ENCODE results near the gene RANBP17.
"Not testable (repeated sequence)": the region's sequence is repeated elsewhere in the genome, so short reads cannot be mapped to it uniquely, and the experiment has no call there.

Gene RANBP17

DNA sequence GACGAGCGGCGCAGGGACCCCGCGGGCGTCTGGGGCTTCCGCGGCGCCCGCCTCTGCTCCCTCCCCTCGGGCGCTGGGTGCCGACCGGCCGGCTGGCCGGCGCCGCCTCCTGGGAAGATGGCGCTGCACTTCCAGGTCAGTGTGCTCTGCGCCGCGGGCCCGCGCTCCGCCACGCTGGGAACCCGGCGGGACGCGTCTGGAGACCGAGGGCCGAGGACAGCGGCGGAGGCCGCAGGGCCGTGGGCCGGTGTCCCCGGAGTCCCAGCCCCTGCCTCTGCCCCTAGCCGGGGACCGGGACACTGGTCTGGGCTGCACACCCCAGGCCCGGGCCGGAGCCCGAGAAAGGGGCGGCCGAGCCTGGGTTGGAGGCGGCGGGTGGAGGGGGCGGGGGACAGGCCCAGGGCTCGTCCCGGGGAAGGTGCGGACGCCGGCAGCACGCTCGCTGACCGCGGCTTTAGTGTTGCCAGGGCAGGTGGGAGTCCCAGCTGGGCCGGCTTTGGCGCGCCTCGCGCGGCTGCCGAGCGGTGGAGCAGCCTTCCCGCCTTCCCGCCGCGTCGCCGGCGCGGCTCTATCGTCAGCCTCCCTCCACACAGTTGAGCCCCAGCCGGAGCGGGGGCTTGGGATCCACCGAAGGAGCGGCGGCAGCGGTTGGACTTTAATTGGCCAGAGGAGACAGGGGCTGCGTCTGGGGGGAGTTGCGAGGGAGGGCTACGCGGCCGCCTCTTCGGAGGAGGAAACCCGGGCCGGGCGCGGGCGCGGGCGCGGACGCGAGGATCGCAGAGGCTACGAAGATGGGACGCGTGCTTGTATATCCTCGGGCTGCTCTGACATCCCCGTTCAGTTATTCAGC lies at the start of gene RANBP17:
Gene RANBP17, plus strand, starts transcription at position 102 of the 850 bp plus-strand sequence.
- no peak for DNase-seq

GRCh38 chr5:170813231-170813630 lies 48.6 kb upstream of the RANBP17 start:
- DNase-seq, result no peak

GRCh38 chr5:170817195-170817594 lies 44.6 kb upstream of the RANBP17 start:
- DNase-seq, result no peak

- no peak for DNase-seq
Observed at GRCh38 chr5:170818232-170818631, 43.6 kb upstream of the RANBP17 start.

GRCh38 chr5:170819824-170820223 lies 42.0 kb upstream of the RANBP17 start:
- no peak for DNase-seq

- no peak for DNase-seq
Observed at GRCh38 chr5:170821257-170821800, 40.5 kb upstream of the RANBP17 start.

DNA sequence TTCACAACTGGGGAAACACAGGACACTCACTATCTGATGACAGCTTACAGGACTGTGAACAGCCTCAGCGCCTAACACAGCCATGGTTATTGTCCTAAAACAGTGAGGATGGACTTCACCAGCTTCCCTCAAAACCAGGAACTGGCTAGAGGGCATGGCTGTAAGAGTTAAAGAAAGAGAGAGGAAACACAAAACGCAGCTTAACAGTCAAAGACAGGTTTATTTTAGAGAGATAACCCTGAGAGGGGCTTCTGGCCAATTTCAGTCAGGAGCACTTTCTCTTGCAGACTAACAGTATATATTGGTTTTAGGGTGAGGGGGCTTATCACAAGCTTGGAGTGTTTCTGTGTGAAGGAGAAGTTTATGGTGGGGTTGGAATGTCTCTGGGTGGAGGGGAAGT lies 35.7 kb upstream of the RANBP17 start:
- no peak for DNase-seq

DNA sequence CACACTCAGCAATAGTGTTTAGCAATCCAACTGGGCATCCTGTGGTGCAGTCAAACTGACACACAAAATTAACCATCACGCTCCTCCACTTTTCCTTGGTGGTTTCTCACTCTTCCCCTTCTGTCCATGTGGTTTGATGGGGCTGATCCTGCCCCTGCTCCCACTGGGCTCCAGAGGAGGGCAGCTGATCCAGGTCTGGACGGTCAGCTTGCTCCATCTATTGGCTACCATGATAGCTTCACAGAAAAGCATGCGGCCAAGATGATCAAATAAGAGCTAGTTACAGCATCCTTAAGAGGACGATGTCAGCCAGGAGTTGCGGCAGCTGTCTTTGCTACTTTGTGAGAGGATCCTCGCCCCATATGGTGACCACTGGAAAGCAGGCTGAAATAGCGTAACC lies 29.6 kb upstream of the RANBP17 start:
- DNase-seq, result no peak

DNA sequence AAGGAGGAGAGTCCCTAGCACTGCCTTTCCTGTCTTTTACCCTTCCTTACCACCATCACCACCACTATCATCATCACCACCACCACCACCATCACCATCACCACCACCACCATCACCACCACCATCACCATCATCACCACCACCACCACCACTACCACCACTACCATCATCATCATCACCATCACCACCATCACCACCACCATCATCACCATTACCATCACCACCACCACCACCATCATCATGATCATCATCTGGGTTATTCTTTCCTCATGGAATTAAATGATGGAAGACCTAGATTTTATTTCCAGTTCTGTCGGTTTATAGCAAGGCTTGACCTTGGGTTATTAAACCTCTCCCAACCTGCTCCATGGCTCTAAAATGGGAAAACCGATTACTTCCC lies 27.8 kb upstream of the RANBP17 start:
- not testable (repeated sequence) for DNase-seq

- DNase-seq, result no peak
Observed at GRCh38 chr5:170836226-170836625, 25.6 kb upstream of the RANBP17 start.

GRCh38 chr5:170843870-170844269 lies 17.9 kb upstream of the RANBP17 start:
- DNase-seq, result no peak

DNA sequence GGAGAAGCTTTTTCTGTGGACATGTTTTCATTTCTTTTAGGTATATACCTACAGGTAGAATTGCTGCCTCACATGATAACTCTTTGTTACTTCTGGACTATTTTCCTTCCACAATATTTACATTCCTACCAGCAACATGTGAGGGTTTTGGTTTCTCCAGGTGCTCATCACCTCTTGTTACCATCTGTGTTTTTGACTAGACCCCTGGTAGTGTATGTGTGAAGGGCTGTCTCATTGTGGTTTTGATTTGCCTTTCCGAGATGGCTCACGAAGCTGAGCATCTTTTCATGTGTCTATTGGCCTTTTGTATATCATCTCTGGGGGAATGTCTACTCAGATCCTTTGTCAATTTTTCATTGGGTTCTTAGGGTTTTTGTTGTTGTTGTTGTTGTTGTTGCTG lies 17.2 kb upstream of the RANBP17 start:
- no peak for DNase-seq

DNA sequence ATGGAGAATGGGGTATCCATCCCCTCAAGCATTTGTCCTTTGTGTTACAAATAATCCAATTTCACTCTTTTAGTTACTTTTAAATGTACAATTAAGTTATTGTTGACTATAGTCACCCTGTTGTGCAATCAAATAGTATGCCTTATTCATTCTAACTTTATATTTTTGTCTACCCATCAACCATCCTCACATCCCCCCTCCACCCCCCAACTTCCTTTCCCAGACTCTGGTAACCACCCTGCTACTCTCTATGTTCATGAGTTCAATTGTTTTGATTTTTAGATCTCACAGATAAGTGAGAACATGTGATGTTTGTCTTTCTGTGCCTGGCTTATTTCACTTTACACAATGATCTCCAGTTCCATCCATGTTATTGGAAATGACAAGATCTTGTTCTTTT lies 15.4 kb upstream of the RANBP17 start:
- no peak for DNase-seq

DNA sequence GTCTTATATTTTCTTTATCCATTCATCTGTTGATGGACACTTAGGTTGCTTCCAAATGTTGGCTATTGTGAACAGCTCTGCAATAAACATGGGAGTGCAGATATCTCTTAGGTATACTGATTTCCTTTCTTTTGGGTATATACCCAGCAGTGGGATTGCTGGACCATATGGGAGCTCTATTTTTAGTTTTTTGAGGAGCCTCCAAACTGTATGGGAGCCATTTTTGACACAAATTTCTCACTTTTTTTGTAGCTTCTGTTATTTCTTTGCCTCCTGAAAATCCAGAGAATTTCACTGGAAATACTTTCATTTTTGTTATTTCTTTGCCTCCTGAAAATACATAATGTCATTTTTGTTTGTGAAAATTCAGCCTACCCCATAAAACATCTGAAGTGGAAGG lies 15.0 kb upstream of the RANBP17 start:
- no peak for DNase-seq

DNA sequence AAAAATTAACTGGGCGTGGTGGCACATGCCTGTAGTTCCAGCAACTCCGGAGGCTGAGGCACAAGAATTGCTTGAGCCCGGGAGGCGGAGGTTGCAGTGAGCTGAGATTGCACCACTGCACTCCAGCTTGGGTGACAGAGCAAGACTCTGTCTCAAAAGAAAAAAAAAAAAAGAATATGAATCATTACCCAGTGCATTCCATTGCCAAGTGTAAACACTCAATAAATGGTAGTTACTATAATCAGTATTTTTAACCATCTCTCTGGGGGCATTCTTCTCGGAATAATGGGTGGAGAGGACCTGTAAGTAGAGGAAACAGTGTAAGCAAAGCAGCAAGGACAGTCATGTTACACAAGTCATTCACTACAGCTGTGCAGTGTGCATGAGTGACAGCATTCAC lies 13.8 kb upstream of the RANBP17 start:
- no peak for DNase-seq

GRCh38 chr5:170849374-170849773 lies 12.4 kb upstream of the RANBP17 start:
- no peak for DNase-seq

DNA sequence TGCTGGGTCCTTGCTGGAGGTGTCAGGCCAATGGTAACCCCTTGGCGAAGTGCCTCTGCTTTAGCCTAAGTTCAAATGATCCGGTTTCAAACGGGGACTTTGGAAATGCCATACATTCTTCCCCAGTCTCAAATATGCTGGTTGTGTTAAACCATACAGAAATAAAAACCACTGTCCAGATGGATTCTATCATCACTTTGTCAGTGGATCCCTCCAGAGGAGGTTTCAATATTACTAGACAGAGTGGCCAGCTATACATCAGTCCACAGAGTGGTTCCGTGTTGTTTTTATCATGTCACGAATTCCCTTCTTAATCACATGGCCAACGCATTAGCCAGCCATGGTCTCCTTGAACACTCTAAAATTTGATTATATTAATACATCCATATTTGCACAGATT lies 7.3 kb upstream of the RANBP17 start:
- no peak for DNase-seq

DNA sequence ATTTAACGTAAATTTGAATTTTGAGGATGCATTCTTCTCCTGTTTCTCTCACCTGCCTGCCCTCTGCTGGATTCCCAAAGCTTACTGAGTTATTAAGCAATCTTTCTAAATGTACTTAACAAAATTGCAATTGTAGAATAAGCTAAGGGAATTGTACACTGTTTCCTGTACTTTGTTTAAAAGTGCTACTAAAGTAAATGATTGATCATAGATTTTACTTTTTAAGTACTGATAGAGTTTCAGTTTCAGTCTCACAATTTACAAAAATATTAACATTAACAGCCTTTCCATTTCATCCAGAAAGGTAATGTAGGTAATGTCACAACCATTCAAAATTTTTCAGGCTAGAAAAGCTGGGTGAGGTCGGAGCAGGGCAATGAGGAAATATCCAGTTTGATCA lies 4.8 kb upstream of the RANBP17 start:
- DNase-seq, result no peak

DNA sequence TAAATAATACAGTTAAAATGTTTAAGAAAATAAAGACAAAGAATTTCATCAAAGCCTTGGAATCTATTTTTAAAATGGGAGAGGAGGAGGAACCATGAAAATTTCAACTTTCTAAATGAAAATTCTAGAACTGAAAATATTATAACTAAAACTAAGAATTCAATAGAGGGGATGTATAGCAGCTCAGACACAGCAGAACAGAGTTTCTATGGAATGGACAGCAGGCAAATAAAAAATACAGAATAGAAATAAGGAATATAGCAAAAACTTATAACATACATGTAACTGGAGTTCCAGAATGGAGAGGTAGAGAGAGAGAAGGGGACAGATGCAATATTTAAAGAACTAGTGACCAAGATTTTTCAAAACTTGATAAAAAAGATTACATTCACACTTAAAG lies 1.4 kb upstream of the RANBP17 start:
- no peak for DNase-seq

DNA sequence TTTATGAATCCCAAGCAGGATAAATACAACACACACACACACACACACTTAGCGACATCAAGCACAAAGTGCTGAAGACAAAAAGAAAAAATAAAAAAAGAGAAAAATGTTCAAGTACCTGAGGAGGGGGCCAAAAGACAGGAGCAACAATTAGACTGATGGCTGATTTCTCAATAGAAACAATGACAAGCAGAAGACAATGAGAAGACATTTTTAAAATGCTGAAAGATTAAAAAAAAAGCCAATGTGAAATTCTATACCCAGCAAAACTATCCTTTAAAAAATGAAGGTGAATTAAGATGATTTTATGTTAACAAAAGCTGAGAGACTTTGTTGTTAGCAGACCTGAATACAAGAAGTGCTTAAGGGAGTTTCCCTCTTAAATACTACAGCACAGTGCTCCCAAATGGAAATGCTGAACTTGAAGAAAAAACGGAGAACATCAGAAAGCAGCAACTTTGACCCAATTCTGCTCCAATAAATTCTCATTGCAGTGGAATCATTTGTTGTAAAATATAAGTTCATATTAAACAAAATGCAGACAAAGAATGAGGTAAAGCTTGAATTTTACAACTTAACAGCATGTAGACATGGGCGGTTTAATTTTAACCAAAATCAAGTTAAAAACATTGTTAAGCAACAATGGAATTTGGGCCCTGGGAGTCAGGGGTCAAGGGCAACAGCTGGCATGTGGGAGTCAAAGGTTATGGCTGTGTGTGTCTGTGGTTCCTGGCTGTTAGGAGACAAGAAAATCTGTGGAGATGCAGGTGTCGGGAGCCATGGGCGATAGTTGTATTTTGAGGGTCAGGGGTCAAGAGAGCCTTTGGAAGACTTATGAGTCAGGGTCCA lies 776 bp upstream of the RANBP17 start:
- DNase-seq, result no peak

GRCh38 chr5:170861667-170861916 lies 226 bp upstream of the RANBP17 start:
- no peak for DNase-seq

DNA sequence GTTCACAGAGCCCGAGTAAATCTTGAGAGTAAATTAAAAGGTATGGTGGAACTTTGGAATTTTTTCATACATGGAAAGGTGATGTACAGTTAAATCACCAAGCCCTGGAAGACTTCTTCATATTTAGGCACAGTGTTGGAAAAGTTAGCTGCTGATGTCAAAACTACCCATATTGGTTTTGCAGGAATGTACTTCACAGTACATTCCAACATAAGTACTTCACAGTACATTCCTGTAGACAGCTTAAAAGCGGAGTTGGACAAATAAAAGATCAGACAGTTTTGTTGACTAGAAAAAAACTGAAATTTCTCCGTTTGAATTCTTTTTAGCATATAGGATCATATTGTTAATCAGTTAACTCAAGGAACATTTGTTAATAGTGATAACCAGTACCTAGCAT lies 1.8 kb downstream of the RANBP17 start:
- DNase-seq, result no peak

DNA sequence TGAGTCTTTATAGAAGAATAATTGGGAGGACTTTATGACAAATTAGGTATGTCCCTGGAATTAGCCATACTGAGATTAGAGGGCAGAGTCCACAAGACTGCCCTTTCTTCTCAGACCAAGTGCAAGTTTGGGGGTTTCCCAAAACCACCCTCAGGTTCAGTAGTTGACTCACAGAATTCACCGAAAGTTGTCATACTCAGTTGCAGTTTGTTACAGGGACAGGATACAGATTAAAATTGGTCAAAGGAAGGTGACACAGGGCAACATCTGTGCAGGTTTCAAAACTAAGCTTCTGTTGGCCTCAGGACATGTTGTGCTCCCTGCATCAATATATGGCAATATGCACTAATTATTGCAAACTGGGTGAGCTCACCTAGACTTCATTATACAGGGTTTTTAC lies 3.8 kb downstream of the RANBP17 start:
- no peak for DNase-seq

DNA sequence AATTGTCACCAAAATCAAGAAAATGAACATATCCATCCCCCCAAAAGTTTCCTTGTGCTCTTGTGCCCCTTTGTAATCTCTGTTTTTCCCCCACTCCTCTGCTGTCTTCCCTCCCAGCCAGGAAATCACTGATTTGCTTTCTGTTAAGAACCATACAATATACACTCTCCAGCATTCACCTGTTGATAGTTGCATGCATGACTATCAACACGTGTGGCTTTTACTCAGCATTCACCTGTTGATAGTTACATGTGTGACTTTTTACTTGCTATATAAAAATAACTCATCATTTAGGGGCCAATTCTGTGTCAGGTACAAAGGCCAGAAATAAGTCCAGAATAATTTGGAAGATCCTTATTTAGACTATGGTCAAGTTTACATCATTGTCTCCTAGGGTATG lies 6.0 kb downstream of the RANBP17 start:
- no peak for DNase-seq
